Endothelial cell of umbilical vein (primary cell): ENCODE results near the gene DAPK2.
A peak's percentile ranks its signal among the peaks of the same experiment; 100 is the strongest.

ENCODE experiments used
- CTCF ChIP-seq, 2 donors: IDR thresholded peaks; 1 replicate in 1 of 2; 2 replicates in 1 of 2; pipeline ENCODE4 v1.5.1; 2011; ENCODE audit warnings: low read length in 2 of 2, mild to moderate bottlenecking in 2 of 2, moderate library complexity in 2 of 2, control low read depth in 1 of 2, inconsistent platforms in 1 of 2, low read depth in 1 of 2; ENCODE audit not compliant: insufficient read depth in 1 of 2; ENCODE audit errors: extremely low read depth in 1 of 2
- EZH2 ChIP-seq: IDR thresholded peaks from 2 replicates; pipeline ENCODE4 v1.6.1; 2012; ENCODE audit warnings: borderline replicate concordance, low read depth, mild to moderate bottlenecking, moderate library complexity, low read length, inconsistent platforms; ENCODE audit not compliant: severe bottlenecking
- FOS ChIP-seq: IDR thresholded peaks from 2 replicates; pipeline ENCODE4 v1.6.1; 2011; ENCODE audit warnings: mild to moderate bottlenecking, low read length, moderate library complexity, borderline replicate concordance; ENCODE audit not compliant: insufficient read depth
- GATA2 ChIP-seq: IDR thresholded peaks from 2 replicates; pipeline ENCODE4 v1.7.0; 2011; ENCODE audit warnings: low read depth, mild to moderate bottlenecking, moderate library complexity, mixed read lengths, low read length; ENCODE audit not compliant: insufficient read length, insufficient read depth
- JUN ChIP-seq: IDR thresholded peaks from 2 replicates; pipeline ENCODE4 v1.6.1; 2011; ENCODE audit warnings: borderline replicate concordance, low read depth; ENCODE audit not compliant: insufficient read length, insufficient read depth
- MAX ChIP-seq: IDR thresholded peaks from 2 replicates; pipeline ENCODE4 v1.6.1; 2011; ENCODE audit not compliant: insufficient read depth, insufficient read length
- MYC ChIP-seq: IDR thresholded peaks from one replicate; pipeline ENCODE4 v1.6.1; 2011; ENCODE audit warnings: mild to moderate bottlenecking, low read depth, low read length
- POLR2A ChIP-seq: IDR thresholded peaks from 2 replicates; pipeline ENCODE4 v1.6.1; 2012; ENCODE audit warnings: low read depth, mild to moderate bottlenecking, control low read depth, low read length
- POLR2AphosphoS5 ChIP-seq: IDR thresholded peaks from 2 replicates; pipeline ENCODE4 v1.6.1; 2012; ENCODE audit warnings: low read depth, mild to moderate bottlenecking, control low read depth, low read length, moderate library complexity; ENCODE audit not compliant: insufficient read depth

GRCh38 chr15:63870487-63871209 is 175.6 kb downstream of the DAPK2 start:
- TF ChIP-seq CTCF (IDR thresholded peaks at IDR 0.05; ENCODE audit: extremely low read depth in 1 of 2, insufficient read depth in 1 of 2, low read depth in 1 of 2, low read length in 2 of 2), result no peak
- no peak for TF ChIP-seq JUN
- no peak for TF ChIP-seq POLR2A
- no peak for TF ChIP-seq EZH2
- TF ChIP-seq FOS, result no peak
- peak; percentile 57 for TF ChIP-seq MAX
- peak; percentile 55 for TF ChIP-seq POLR2AphosphoS5
- no peak for TF ChIP-seq GATA2
- no peak for TF ChIP-seq MYC
